Transverse colon (tissue), 3 donors: ENCODE data around the gene PERM1.
"Not testable (repeated sequence)": the region's sequence is repeated elsewhere in the genome, so short reads cannot be mapped to it uniquely, and the experiment has no call there.

Source experiments
- CTCF ChIP-seq, 5 experiments: fragments of 200-600 bp in 3 of 5; fragments of 450-650 bp in 2 of 5; sonication (generic) in 3 of 5; IDR thresholded peaks; 1 replicate in 2 of 5; 2 replicates in 3 of 5; pipeline ENCODE4 v1.5.1; 2016 to 2017; ENCODE audit warnings: antibody characterized with exemption in 5 of 5, inconsistent platforms in 3 of 5, mild to moderate bottlenecking in 2 of 5, moderate library complexity in 1 of 5
- EP300 ChIP-seq: sonication (generic); formaldehyde crosslinking; IDR thresholded peaks from one replicate; pipeline ENCODE4 v1.6.1; 2017; ENCODE audit warnings: antibody characterized with exemption, low read depth

GRCh38 chr1:1018321-1018685 is 36.4 kb upstream of the PERM1 start:
- not testable (repeated sequence) for TF ChIP-seq EP300; CTCF (IDR thresholded peaks at IDR 0.05)
